ENCODE measurements around the gene HS6ST2.

GRCh38 chrX:132924426-132924825 is 34.0 kb downstream of the HS6ST2 start:
- TF ChIP-seq CTCF (IDR thresholded peaks at IDR 0.05; ENCODE audit: low read depth, low read length, poor library complexity, severe bottlenecking) = no peak
- no peak for TF ChIP-seq EZH2phosphoT487 (IDR thresholded peaks at IDR 0.05; ENCODE audit: borderline replicate concordance, low read length)

Measured in DOHH2 (cell line).